ENCODE data around the gene C1QB.

Gene C1QB

DNA sequence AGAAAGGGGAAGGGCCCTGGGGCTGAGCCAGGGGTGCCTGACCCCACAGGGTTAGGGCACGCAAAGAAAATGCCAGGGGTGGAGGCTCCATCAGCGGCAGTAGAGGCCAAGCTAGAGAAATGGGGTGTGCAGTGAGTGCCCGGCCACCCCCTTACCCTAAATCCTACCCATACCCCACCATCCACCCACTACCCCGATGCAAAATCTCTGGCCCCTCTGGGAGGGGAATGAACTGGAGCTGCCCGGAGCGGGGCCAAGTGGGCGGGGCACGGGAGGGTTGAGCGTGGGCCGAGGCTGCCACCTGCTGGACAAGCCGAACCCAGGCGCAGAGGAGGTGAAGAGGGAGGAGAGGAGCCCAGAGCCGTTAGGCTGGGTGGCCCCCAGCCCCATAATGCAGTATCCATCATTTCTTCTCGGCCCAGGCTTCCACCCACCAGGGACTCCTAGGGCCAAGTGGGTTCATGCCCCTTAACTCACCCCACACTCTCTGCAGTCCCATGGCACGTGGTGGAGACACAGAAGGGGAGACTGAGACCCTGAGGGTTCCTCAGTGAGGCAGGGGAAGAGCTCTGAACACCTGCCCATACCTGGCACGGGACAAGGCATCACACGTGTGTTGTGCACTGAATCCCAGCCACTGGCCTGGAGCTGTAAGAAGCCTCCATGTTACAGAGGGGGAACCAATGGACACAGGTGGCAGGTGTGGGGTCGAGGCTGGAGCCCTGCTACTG lies 11.0 kb upstream of the C1QB start:
- Histone ChIP-seq H3K4me2 (ENCODE audit: low read length) (peak overlapping the region; percentile 53), H3K9me3 (ENCODE audit: control insufficient read depth, low read length) (no peaks in the 10 kb centered on the region), H3K9ac (no peak overlapping the region), H3K27me3 (ENCODE audit: control insufficient read depth, insufficient read depth, low read length) (peaks cover 2% of the 10 kb centered on the region), H3K4me1 (no peaks in the 10 kb centered on the region), H3K36me3 (ENCODE audit: control insufficient read depth, insufficient read depth, low read length) (no peaks in the 10 kb centered on the region), H3K27ac (no peak overlapping the region), H3K4me3 (ENCODE audit: low read depth, low read length) (no peak overlapping the region), H3K79me2 (no peaks in the 10 kb centered on the region), H2AFZ (no peak overlapping the region)
- TF ChIP-seq, protein P1, sequence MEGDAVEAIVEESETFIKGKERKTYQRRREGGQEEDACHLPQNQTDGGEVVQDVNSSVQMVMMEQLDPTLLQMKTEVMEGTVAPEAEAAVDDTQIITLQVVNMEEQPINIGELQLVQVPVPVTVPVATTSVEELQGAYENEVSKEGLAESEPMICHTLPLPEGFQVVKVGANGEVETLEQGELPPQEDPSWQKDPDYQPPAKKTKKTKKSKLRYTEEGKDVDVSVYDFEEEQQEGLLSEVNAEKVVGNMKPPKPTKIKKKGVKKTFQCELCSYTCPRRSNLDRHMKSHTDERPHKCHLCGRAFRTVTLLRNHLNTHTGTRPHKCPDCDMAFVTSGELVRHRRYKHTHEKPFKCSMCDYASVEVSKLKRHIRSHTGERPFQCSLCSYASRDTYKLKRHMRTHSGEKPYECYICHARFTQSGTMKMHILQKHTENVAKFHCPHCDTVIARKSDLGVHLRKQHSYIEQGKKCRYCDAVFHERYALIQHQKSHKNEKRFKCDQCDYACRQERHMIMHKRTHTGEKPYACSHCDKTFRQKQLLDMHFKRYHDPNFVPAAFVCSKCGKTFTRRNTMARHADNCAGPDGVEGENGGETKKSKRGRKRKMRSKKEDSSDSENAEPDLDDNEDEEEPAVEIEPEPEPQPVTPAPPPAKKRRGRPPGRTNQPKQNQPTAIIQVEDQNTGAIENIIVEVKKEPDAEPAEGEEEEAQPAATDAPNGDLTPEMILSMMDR (IDR thresholded peaks at IDR 0.05): peak; percentile 76

DNA sequence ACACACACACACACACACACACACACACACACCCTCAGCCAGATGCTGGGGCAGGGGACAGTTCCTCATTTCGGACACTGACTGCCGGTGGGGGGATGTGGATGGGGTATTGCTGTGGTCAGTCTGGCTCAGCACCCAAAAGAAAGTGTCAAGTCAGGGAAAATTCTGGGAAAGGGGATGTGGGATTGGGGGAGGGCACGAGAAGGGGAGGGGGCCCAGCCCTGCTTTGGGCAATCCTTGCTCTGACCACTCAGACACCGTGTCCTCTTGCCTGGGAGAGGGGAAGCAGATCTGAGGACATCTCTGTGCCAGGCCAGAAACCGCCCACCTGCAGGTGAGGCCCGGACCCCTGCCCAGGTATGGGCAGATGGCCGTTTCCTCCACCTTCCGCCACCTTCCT lies 9.7 kb upstream of the C1QB start, which contains the start of gene C1QC:
C1QC (plus strand) TSS at position 253 of the 400 bp plus-strand sequence. CDS start 391 bp downstream, outside the sequence.
- Histone ChIP-seq H2AFZ (no peak within 1 kb of the TSS), H3K4me2 (ENCODE audit: low read length) (no peak within 1 kb of the TSS), H3K9ac (no peak within 1 kb of the TSS), H3K36me3 (ENCODE audit: control insufficient read depth, insufficient read depth, low read length) (no peaks in the 10 kb centered on the region), H3K4me1 (no peaks in the 10 kb centered on the region), H3K27me3 (ENCODE audit: control insufficient read depth, insufficient read depth, low read length) (peaks cover 2% of the 10 kb centered on the region), H3K27ac (no peak within 1 kb of the TSS), H3K4me3 (ENCODE audit: low read depth, low read length) (no peak within 1 kb of the TSS), H3K79me2 (no peaks in the 10 kb centered on the region), H3K9me3 (ENCODE audit: control insufficient read depth, low read length) (no peaks in the 10 kb centered on the region)
- TF ChIP-seq, protein P1 (IDR thresholded peaks at IDR 0.05): no peak

DNA sequence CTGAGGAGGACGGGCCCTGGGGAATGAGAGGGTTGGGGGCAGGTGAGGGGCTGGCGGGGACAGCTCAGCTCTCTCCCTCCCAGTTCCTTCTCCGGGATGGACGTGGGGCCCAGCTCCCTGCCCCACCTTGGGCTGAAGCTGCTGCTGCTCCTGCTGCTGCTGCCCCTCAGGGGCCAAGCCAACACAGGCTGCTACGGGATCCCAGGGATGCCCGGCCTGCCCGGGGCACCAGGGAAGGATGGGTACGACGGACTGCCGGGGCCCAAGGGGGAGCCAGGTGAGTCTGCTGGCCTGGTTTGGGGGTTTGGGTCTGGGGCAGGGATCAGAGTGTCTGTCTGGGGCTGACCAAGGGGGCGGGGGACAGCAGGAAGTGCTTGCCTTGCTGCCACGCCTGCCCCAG lies 9.1 kb upstream of the C1QB start:
- Histone ChIP-seq H3K9ac (no peak overlapping the region), H3K79me2 (no peaks in the 10 kb centered on the region), H3K27me3 (ENCODE audit: control insufficient read depth, insufficient read depth, low read length) (peaks cover 2% of the 10 kb centered on the region), H3K4me2 (ENCODE audit: low read length) (no peak overlapping the region), H3K36me3 (ENCODE audit: control insufficient read depth, insufficient read depth, low read length) (no peaks in the 10 kb centered on the region), H3K9me3 (ENCODE audit: control insufficient read depth, low read length) (no peaks in the 10 kb centered on the region), H2AFZ (no peak overlapping the region), H3K27ac (no peak overlapping the region), H3K4me1 (no peaks in the 10 kb centered on the region), H3K4me3 (ENCODE audit: low read depth, low read length) (no peak overlapping the region)
- TF ChIP-seq, protein P1 (IDR thresholded peaks at IDR 0.05): no peak

DNA sequence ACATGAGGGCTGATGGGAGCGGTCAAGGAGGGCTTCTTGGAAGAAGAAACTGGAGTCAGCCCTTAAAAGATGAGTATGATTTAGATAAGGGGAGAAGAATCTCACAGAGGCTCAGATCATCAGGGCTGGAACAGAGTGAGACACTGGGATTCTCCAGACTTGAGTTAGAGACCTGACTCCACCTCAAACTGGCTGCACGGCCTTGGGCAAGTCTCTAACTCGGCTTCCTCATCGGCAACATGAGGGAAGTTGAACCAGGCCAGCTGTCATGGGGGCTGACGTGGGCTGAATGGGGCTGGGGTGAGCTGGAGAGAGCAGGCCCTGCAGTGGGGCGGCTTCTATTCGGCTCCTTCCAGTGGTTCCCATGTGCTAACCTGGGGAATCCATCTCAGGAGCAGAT lies 7.1 kb upstream of the C1QB start:
- Histone ChIP-seq H3K9me3 (ENCODE audit: control insufficient read depth, low read length) (no peaks in the 10 kb centered on the region), H3K27me3 (ENCODE audit: control insufficient read depth, insufficient read depth, low read length) (peaks cover 2% of the 10 kb centered on the region), H3K36me3 (ENCODE audit: control insufficient read depth, insufficient read depth, low read length) (no peaks in the 10 kb centered on the region), H3K4me2 (ENCODE audit: low read length) (no peak overlapping the region), H3K9ac (no peak overlapping the region), H3K4me3 (ENCODE audit: low read depth, low read length) (no peak overlapping the region), H3K79me2 (no peaks in the 10 kb centered on the region), H2AFZ (no peak overlapping the region), H3K27ac (no peak overlapping the region), H3K4me1 (no peaks in the 10 kb centered on the region)
- TF ChIP-seq, protein P1 (IDR thresholded peaks at IDR 0.05): no peak

DNA sequence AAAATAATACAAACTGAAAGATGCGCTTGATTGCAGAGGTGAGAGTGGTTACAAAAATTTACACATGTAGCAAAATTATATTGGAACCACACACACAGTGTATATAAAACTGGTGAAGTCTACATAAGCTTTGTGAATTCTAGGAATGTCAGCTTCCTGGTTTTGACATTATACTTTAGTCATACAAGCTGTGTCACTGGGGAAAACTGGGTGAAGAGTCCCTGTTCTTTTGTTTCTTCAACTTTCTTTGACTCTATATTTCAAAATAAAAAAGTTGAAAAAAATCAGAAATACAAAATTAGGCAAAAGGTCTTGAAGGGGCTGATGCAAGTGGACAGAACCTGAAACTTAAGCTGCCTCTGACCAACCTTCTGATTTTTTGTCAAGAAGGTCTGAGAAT lies 6.7 kb upstream of the C1QB start:
- no peak overlapping the region for H3K9ac ChIP-seq
- TF ChIP-seq, protein P1 (IDR thresholded peaks at IDR 0.05): no peak
- no peaks in the 10 kb centered on the region for H3K36me3 ChIP-seq (ENCODE audit: control insufficient read depth, insufficient read depth, low read length)
- no peaks in the 10 kb centered on the region for H3K79me2 ChIP-seq
- H3K27me3 ChIP-seq (ENCODE audit: control insufficient read depth, insufficient read depth, low read length): peaks cover under 1% of the 10 kb centered on the region
- H3K27ac ChIP-seq: no peak overlapping the region
- no peaks in the 10 kb centered on the region for H3K4me1 ChIP-seq
- H2AFZ ChIP-seq: no peak overlapping the region
- no peak overlapping the region for H3K4me2 ChIP-seq (ENCODE audit: low read length)
- H3K9me3 ChIP-seq (ENCODE audit: control insufficient read depth, low read length): no peaks in the 10 kb centered on the region
- no peak overlapping the region for H3K4me3 ChIP-seq (ENCODE audit: low read depth, low read length)

All from parathyroid adenoma (tissue), 2 donors.